Left lung (tissue), 10 donors: Measurements from ENCODE around the gene RND1. TPM values are rescaled to one million over a fixed set of nuclear protein-coding genes. Genes with fewer than 3 reads are reported as not detected.
"Not testable (repeated sequence)": the region's sequence is repeated elsewhere in the genome, so short reads cannot be mapped to it uniquely, and the experiment has no call there.

Source experiments
- ATAC-seq: fragments of 200-7000 bp; cut with Tn5 transposase; one replicate; pipeline ENCODE4 v1.9.1; 2020; ENCODE audit warnings: moderate library complexity
- DNase-seq, 4 donors: peaks; one replicate each; pipeline ENCODE4 v3.0.0-alpha.2; 2013 to 2020
- H3K27ac ChIP-seq, 2 donors: fragments of 200-600 bp; sonication (generic) in 1 of 2; one replicate each; pipeline versions ENCODE4 v1.5.0 to v1.8.0; 2020 to 2021
- H3K27me3 ChIP-seq, 2 donors: fragments of 200-600 bp; sonication (generic) in 1 of 2; one replicate each; pipeline versions ENCODE4 v1.5.0 to v1.8.0; 2020 to 2021
- H3K36me3 ChIP-seq, 2 donors: fragments of 200-600 bp; sonication (generic) in 1 of 2; one replicate each; pipeline versions ENCODE4 v1.5.0 to v1.8.0; 2020 to 2021
- H3K4me1 ChIP-seq, 2 donors: fragments of 200-600 bp; one replicate each; pipeline ENCODE4 v1.8.0; 2021
- H3K4me3 ChIP-seq, 2 donors: fragments of 200-600 bp; sonication (generic) in 1 of 2; one replicate each; pipeline versions ENCODE4 v1.5.0 to v1.8.0; 2020 to 2021; ENCODE audit warnings: mild to moderate bottlenecking in 1 of 2
- H3K9me3 ChIP-seq, 2 donors: fragments of 200-600 bp; sonication (generic) in 1 of 2; one replicate each; pipeline versions ENCODE4 v1.5.0 to v1.8.0; 2020 to 2021
- intact Hi-C, 2 donors: fragments of 100-400 bp; cut with DNase I; formaldehyde crosslinking; loops; one replicate each; pipeline versions ENCODE4 v1.11.2 to v1.14.2; 2022
- polyA plus RNA-seq, 6 donors: library from polyadenylated mRNA; unstranded; fragments of 120-200 nt; gene quantifications; one replicate each; pipeline ENCODE4 v1.2.1, GENCODE V29; 2013; ENCODE audit not compliant: insufficient read length in 6 of 6
- total RNA-seq, 2 donors: library from RNA; stranded (reverse); fragmentation: NEBNext Ultra II Directional; extraction: Animal tissue kit (Norgen Biotek cat#: 25700); gene quantifications; one replicate each; pipeline ENCODE4 v1.2.1, GENCODE V29; 2021
- TF ChIP-seq, protein P1 (sequence below), 2 donors: fragments of 200-600 bp; sonication (generic) in 1 of 2; IDR thresholded peaks; one replicate each; pipeline versions ENCODE4 v1.5.0 to v1.8.0; 2021; ENCODE audit warnings: antibody characterized with exemption in 2 of 2
- donor health status: DM: no; HTN: yes; CAD: no.
- donor health status: DM: no; HTN: no; CAD: no.

The RND1 gene
- total and polyA plus RNA-seq, 8 donors: 1.8 to 28.1 (median 2.4) TPM

DNA sequence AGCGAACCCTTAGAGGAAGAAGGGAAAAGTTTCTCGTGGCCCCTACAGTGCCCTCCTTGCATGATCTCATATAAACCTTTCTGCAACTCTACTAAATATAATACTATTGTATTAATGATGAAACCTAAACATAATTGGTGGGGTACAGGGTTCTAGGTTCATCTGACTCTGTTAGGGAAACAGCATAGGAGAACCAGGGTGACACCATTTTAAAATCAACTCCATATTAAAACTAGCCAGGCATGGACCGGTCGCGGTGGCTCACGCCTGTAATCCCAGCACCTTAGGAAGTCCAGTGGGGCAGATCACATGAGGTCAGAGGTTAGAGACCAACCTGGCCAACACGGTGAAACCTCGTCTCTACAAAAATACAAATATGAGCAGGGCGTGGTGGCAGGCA, 15.0 kb upstream of the RND1 start:
- no peaks in the 10 kb centered on the region for H3K36me3 ChIP-seq
- H3K4me3 ChIP-seq: no peak overlapping the region
- TF ChIP-seq, protein P1, sequence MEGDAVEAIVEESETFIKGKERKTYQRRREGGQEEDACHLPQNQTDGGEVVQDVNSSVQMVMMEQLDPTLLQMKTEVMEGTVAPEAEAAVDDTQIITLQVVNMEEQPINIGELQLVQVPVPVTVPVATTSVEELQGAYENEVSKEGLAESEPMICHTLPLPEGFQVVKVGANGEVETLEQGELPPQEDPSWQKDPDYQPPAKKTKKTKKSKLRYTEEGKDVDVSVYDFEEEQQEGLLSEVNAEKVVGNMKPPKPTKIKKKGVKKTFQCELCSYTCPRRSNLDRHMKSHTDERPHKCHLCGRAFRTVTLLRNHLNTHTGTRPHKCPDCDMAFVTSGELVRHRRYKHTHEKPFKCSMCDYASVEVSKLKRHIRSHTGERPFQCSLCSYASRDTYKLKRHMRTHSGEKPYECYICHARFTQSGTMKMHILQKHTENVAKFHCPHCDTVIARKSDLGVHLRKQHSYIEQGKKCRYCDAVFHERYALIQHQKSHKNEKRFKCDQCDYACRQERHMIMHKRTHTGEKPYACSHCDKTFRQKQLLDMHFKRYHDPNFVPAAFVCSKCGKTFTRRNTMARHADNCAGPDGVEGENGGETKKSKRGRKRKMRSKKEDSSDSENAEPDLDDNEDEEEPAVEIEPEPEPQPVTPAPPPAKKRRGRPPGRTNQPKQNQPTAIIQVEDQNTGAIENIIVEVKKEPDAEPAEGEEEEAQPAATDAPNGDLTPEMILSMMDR (IDR thresholded peaks at IDR 0.05): no peak
- no peak for ATAC-seq
- H3K27me3 ChIP-seq: peaks cover 0 to 14% of the 10 kb centered on the region in 2 donors
- peaks cover 18 to 27% of the 10 kb centered on the region in 2 donors for H3K4me1 ChIP-seq
- no peaks in the 10 kb centered on the region for H3K9me3 ChIP-seq
- no peak overlapping the region for H3K27ac ChIP-seq
- DNase-seq: no peak
- intact Hi-C loops: no loop called here

DNA sequence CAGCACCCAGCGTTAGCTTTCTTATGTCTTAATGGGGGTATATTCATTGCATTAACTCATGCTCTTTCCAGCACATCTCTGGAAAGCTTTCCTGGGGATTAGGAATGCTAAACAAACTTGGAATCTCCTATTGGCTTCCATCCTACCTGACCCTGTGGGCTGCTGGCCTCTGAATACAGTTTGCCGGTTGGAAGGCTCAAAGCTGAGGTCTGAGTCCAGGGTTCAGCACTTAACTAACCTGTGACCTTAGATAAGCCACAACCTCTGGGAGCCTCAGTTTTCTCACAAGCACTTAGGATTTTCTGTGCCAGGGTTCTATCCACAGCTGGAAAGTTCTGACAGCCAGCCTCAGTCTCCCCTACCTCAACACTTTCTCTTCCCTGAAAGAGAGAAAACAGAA, 12.9 kb upstream of the RND1 start:
- H3K4me3 ChIP-seq: no peak overlapping the region
- TF ChIP-seq, protein P1 (IDR thresholded peaks at IDR 0.05): no peak
- H3K27me3 ChIP-seq: peaks cover 0 to 14% of the 10 kb centered on the region in 2 donors
- H3K36me3 ChIP-seq: no peaks in the 10 kb centered on the region
- no peak for ATAC-seq
- H3K9me3 ChIP-seq: no peaks in the 10 kb centered on the region
- intact Hi-C loops: no loop called here
- DNase-seq: no peak
- no peak overlapping the region for H3K27ac ChIP-seq
- H3K4me1 ChIP-seq: peaks cover 18 to 23% of the 10 kb centered on the region in 2 donors

DNA sequence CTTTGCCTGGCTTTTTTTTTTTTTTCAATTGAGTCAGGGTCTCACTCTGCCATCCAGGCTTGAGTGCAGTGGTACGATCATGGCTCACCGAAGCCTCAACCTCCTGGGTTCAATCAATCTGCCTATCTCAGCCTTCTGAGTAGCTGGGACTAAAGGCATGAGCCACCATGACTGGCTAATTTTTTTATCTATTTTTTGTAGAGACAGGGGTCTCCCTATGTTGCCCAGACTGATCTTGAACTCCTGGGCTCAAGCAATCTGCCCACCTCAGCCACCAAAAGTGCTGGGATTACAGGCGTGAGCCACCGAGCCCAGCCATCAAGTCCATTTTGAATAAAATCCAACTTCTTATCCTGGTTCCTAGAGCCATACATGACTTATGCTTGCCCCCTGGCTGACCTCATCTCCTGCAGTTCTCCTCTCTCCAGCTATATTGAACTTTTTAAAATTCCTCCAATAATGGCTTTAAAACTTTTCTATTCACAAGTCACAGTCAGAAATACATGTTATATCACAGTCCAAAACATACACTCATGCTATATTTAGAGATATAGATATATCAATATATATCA, 10.4 kb upstream of the RND1 start:
- Histone ChIP-seq H3K27ac (no peak overlapping the region), H3K9me3 (no peaks in the 10 kb centered on the region), H3K36me3 (no peaks in the 10 kb centered on the region), H3K27me3 (peaks cover 0 to 3% of the 10 kb centered on the region in 2 donors), H3K4me3 (no peak overlapping the region), H3K4me1 (no peaks in the 10 kb centered on the region)
- TF ChIP-seq, protein P1 (IDR thresholded peaks at IDR 0.05): no peak
- ATAC-seq (no peak), DNase-seq (no peak)
- intact Hi-C loops: no loop called here

DNA sequence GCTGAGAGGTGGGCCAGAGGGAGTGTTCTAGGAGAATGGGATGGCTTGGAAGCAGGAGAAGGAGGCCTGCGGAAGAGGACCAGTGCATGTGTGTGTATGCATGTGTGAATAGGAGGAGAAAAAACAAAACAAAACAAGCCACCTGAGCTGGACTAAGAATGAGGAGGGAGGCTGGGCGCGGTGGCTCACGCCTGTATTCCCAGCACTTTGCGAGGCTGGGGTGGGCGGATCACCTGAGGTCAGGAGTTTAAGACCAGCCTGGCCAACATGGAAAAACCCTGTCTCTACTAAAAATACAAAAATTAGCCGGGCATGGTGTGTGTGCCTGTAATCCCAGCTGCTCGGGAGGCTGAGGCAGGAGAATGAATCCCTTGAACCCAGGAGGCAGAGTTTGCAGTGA, 7.9 kb upstream of the RND1 start:
- ATAC-seq, H3K27me3 ChIP-seq, H3K27ac ChIP-seq, intact Hi-C loops, H3K36me3 ChIP-seq, H3K4me3 ChIP-seq, DNase-seq, H3K9me3 ChIP-seq, H3K4me1 ChIP-seq: not testable (repeated sequence)

DNA sequence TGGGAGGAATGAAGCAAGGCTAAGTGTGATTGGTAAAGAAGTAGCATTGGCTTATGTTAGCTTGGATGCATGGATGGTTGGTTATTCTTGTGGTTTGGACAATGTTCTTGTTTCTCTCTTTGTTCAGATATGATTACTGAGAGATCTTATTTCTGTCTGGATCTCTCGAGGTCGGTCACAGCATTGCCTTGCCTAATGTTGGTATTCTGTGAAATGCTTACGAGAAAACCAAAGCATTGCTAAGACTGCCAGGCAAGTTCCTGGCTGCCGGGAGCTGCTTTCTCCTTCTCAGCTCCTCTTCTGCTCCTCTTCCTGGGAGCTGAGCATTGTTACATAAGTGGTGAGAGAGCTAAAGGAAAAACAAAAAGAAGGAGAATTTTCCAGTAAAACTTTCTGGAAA, 7.4 kb upstream of the RND1 start:
- ATAC-seq (no peak), DNase-seq (no peak)
- Histone ChIP-seq H3K36me3 (no peaks in the 10 kb centered on the region), H3K27ac (no peak overlapping the region), H3K4me3 (no peak overlapping the region), H3K27me3 (no peaks in the 10 kb centered on the region), H3K4me1 (no peaks in the 10 kb centered on the region), H3K9me3 (no peaks in the 10 kb centered on the region)
- intact Hi-C loops: no loop called here
- TF ChIP-seq, protein P1 (IDR thresholded peaks at IDR 0.05): no peak

DNA sequence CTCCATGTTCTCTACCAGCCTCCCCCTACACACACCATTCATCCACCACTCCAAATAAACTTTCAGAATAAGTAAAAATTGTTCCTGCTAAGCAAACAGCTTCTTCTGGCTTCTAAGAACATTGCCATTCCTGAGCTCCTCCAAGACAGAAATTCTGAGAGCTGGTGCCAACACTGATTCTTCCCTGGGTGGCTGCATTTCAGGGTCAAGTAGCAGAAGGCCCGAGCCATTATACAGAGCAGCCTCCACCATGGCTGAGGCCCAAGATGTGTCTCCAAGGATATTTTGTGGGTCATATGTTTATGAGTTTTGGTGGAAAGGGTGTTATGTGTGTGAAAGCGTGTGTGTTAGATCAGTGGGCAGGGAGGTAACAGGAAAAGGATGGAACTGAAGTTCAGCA, 3.5 kb upstream of the RND1 start:
- Histone ChIP-seq H3K9me3 (no peaks in the 10 kb centered on the region), H3K4me1 (peaks cover 3 to 15% of the 10 kb centered on the region in 2 donors), H3K27ac (no peak overlapping the region), H3K36me3 (no peaks in the 10 kb centered on the region), H3K4me3 (no peak overlapping the region), H3K27me3 (peaks cover 0 to 17% of the 10 kb centered on the region in 2 donors)
- intact Hi-C loops: no loop called here
- ATAC-seq (no peak), DNase-seq (peak in 1 of 4 donors; percentile 15)
- TF ChIP-seq, protein P1 (IDR thresholded peaks at IDR 0.05): no peak
